Neural cell (in vitro differentiated cells): ENCODE measurements around the gene CDA. TPM values are rescaled to one million over a fixed set of nuclear protein-coding genes. Genes with fewer than 3 reads are reported as not detected.

Source experiments
- H2AFZ ChIP-seq: fragments of 200-600, 300-800 bp; sonication (generic), shearing (Covaris generic); 2 replicates; pipeline ENCODE4 v1.6.0; 2014; ENCODE audit warnings: low read depth, mild to moderate bottlenecking, antibody characterized with exemption, low read length, moderate library complexity
- H3F3A ChIP-seq: fragments of 200-600 bp; shearing (Covaris generic); 2 replicates; pipeline ENCODE4 v1.6.1; 2016; ENCODE audit warnings: mild to moderate bottlenecking, moderate library complexity, mixed read lengths, antibody characterized with exemption, low read length; ENCODE audit not compliant: insufficient read depth, poor library complexity, severe bottlenecking
- H3K27ac ChIP-seq: fragments of 200-600, 300-800 bp; sonication (generic), shearing (Covaris generic); 2 replicates; pipeline ENCODE4 v1.5.1; 2014; ENCODE audit warnings: mild to moderate bottlenecking, low read length, moderate library complexity
- H3K27me3 ChIP-seq: fragments of 300-800, 200-600 bp; sonication (generic), shearing (Covaris generic); 2 replicates; pipeline ENCODE4 v1.6.0; 2014; ENCODE audit warnings: mild to moderate bottlenecking, low read depth, low read length, moderate library complexity; ENCODE audit not compliant: insufficient read depth
- H3K36me3 ChIP-seq: fragments of 300-800, 200-600 bp; sonication (generic), shearing (Covaris generic); 2 replicates; pipeline ENCODE4 v1.5.1; 2014; ENCODE audit warnings: mild to moderate bottlenecking, antibody characterized with exemption, low read length, moderate library complexity; ENCODE audit not compliant: insufficient read depth
- H3K4me2 ChIP-seq: fragments of 300-800, 200-600 bp; sonication (generic), shearing (Covaris generic); 2 replicates; pipeline ENCODE4 v1.6.0; 2014; ENCODE audit warnings: mild to moderate bottlenecking, low read length
- H3K4me3 ChIP-seq: fragments of 300-800, 200-600 bp; sonication (generic), shearing (Covaris generic); 2 replicates; pipeline ENCODE4 v1.5.1; 2014; ENCODE audit warnings: mild to moderate bottlenecking, low read length, moderate library complexity
- H3K79me2 ChIP-seq: fragments of 200-600 bp; shearing (Covaris generic); replicated peaks from 2 replicates; pipeline ENCODE4 v1.6.0; 2014; ENCODE audit warnings: mild to moderate bottlenecking, low read length, moderate library complexity; ENCODE audit not compliant: insufficient read depth
- H3K9ac ChIP-seq: fragments of 300-800, 200-600 bp; sonication (generic), shearing (Covaris generic); 2 replicates; pipeline ENCODE4 v1.6.1; 2016; ENCODE audit warnings: mild to moderate bottlenecking, low read length, mixed read lengths
- H3K9me2 ChIP-seq: fragments of 200-600 bp; shearing (Covaris generic); 2 replicates; pipeline ENCODE4 v1.6.1; 2016; ENCODE audit warnings: mild to moderate bottlenecking, low read length, mixed read lengths; ENCODE audit not compliant: insufficient read depth
- H3K9me3 ChIP-seq: fragments of 200-600, 300-800 bp; sonication (generic), shearing (Covaris generic); 2 replicates; pipeline ENCODE4 v1.6.1; 2016; ENCODE audit warnings: mild to moderate bottlenecking, mixed run types, low read length, moderate library complexity, mixed read lengths
- H4K20me1 ChIP-seq: fragments of 200-600 bp; shearing (Covaris generic); 2 replicates; pipeline ENCODE4 v1.6.1; 2016; ENCODE audit warnings: mild to moderate bottlenecking, mixed run types; ENCODE audit not compliant: insufficient read depth
- CTCF ChIP-seq: fragments of 450-650 bp; IDR thresholded peaks from 2 replicates; pipeline ENCODE4 v1.5.1; 2014; ENCODE audit warnings: antibody characterized with exemption, mild to moderate bottlenecking, moderate library complexity; ENCODE audit not compliant: poor library complexity, severe bottlenecking
- EP300 ChIP-seq: fragments of 450-650 bp; conservative IDR thresholded peaks from 2 replicates; pipeline ENCODE4 v1.6.1; 2014; ENCODE audit warnings: antibody characterized with exemption, mild to moderate bottlenecking, moderate library complexity; ENCODE audit not compliant: poor library complexity, severe bottlenecking
- EZH2 ChIP-seq: fragments of 200-600, 300-800 bp; shearing (Covaris generic), sonication (generic); IDR thresholded peaks from 2 replicates; pipeline ENCODE4 v1.6.1; 2014; ENCODE audit warnings: antibody characterized with exemption, low read length, borderline replicate concordance, mild to moderate bottlenecking; ENCODE audit not compliant: insufficient read depth, poor library complexity, severe bottlenecking
- MXI1 ChIP-seq: fragments of 450-650 bp; conservative IDR thresholded peaks from 2 replicates; pipeline ENCODE4 v1.6.1; 2014; ENCODE audit warnings: antibody characterized with exemption, mild to moderate bottlenecking; ENCODE audit not compliant: poor library complexity, severe bottlenecking
- POLR2AphosphoS5 ChIP-seq: IDR thresholded peaks from 2 replicates; pipeline ENCODE4 v1.6.1; 2012
- RAD21 ChIP-seq: fragments of 450-650 bp; conservative IDR thresholded peaks from 2 replicates; pipeline ENCODE4 v1.6.1; 2014; ENCODE audit warnings: antibody characterized with exemption, mild to moderate bottlenecking, moderate library complexity
- SMC3 ChIP-seq: fragments of 450-650 bp; conservative IDR thresholded peaks from 2 replicates; pipeline ENCODE4 v1.6.1; 2014; ENCODE audit warnings: antibody characterized with exemption, mild to moderate bottlenecking, moderate library complexity; ENCODE audit not compliant: poor library complexity
- TAF1 ChIP-seq: IDR thresholded peaks from 2 replicates; pipeline ENCODE4 v1.6.1; 2012; ENCODE audit warnings: low read depth
- polyA plus RNA-seq: library from polyadenylated mRNA; depleted of rRNA; stranded (reverse); fragments of >200 nt; gene quantifications from 2 replicates; pipeline ENCODE4 v1.2.3, GENCODE V29; 2014
- TF ChIP-seq, protein P1 (sequence below): IDR thresholded peaks from 2 replicates; pipeline ENCODE4 v1.6.1; 2012; ENCODE audit warnings: borderline replicate concordance

The CDA gene
- polyA plus RNA-seq, 1 donor from 2014 or later, result not detected

- H3K4me3 ChIP-seq, result no peak overlapping the region
- no peak for TF ChIP-seq EZH2
- no peak for TF ChIP-seq SMC3
- no peak for TF ChIP-seq CTCF
- TF ChIP-seq EP300, result no peak
- TF ChIP-seq RAD21, result no peak
- no peak for TF ChIP-seq TAF1
- TF ChIP-seq POLR2AphosphoS5, result no peak
- TF ChIP-seq MXI1, result no peak
- TF ChIP-seq, protein P1, sequence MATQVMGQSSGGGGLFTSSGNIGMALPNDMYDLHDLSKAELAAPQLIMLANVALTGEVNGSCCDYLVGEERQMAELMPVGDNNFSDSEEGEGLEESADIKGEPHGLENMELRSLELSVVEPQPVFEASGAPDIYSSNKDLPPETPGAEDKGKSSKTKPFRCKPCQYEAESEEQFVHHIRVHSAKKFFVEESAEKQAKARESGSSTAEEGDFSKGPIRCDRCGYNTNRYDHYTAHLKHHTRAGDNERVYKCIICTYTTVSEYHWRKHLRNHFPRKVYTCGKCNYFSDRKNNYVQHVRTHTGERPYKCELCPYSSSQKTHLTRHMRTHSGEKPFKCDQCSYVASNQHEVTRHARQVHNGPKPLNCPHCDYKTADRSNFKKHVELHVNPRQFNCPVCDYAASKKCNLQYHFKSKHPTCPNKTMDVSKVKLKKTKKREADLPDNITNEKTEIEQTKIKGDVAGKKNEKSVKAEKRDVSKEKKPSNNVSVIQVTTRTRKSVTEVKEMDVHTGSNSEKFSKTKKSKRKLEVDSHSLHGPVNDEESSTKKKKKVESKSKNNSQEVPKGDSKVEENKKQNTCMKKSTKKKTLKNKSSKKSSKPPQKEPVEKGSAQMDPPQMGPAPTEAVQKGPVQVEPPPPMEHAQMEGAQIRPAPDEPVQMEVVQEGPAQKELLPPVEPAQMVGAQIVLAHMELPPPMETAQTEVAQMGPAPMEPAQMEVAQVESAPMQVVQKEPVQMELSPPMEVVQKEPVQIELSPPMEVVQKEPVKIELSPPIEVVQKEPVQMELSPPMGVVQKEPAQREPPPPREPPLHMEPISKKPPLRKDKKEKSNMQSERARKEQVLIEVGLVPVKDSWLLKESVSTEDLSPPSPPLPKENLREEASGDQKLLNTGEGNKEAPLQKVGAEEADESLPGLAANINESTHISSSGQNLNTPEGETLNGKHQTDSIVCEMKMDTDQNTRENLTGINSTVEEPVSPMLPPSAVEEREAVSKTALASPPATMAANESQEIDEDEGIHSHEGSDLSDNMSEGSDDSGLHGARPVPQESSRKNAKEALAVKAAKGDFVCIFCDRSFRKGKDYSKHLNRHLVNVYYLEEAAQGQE, result no peak
- peaks cover 4% of the 10 kb centered on the region for H3K27me3 ChIP-seq
- no peaks in the 10 kb centered on the region for H3K79me2 ChIP-seq
- H3K4me2 ChIP-seq, result no peak overlapping the region
- H3K27ac ChIP-seq, result no peak overlapping the region
- no peak overlapping the region for H3K9ac ChIP-seq
- H3K36me3 ChIP-seq, result no peaks in the 10 kb centered on the region
- H4K20me1 ChIP-seq, result no peaks in the 10 kb centered on the region
- H2AFZ ChIP-seq, result no peak overlapping the region
- H3F3A ChIP-seq, result no peaks in the 10 kb centered on the region
- no peaks in the 10 kb centered on the region for H3K9me3 ChIP-seq
- H3K9me2 ChIP-seq, result no peaks in the 10 kb centered on the region
Measured at GRCh38 chr1:20575541-20576336, 13.2 kb upstream of the CDA start.

DNA sequence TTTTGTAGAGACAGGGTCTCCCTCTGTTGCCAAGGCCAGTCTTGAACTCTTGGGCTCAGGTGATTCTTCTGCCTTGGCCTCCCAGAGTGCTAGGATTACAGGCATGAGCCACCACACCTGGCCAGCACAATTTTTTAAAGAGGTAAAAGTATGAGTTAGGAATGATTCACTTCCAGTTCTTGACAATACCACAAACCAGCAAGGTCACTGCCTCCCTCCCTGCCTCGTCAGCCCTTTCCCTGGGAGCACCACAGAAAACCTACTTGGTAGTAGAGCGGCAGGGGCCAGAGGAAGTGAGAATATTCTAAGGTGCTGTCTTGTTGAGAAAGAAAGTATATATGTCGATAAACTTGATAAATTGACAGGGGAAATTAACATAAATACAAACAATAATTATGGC is 10.8 kb upstream of the CDA start:
- H3K27me3 ChIP-seq, result peaks cover 4% of the 10 kb centered on the region
- no peak overlapping the region for H3K27ac ChIP-seq
- no peaks in the 10 kb centered on the region for H3K9me3 ChIP-seq
- no peaks in the 10 kb centered on the region for H4K20me1 ChIP-seq
- no peak overlapping the region for H3K9ac ChIP-seq
- TF ChIP-seq CTCF (no peak), SMC3 (no peak)
- no peak overlapping the region for H3K4me3 ChIP-seq
- no peaks in the 10 kb centered on the region for H3K36me3 ChIP-seq
- H3F3A ChIP-seq, result no peaks in the 10 kb centered on the region
- H3K4me2 ChIP-seq, result no peak overlapping the region
- no peaks in the 10 kb centered on the region for H3K79me2 ChIP-seq
- H2AFZ ChIP-seq, result no peak overlapping the region
- no peaks in the 10 kb centered on the region for H3K9me2 ChIP-seq
